Astrocyte (in vitro differentiated cells and primary cell): Measurements from ENCODE around the gene LSM11. TPM values are rescaled to one million over a fixed set of nuclear protein-coding genes. Genes with fewer than 3 reads are reported as not detected.

ENCODE experiments used
- DNase-seq: peaks from one replicate; pipeline ENCODE4 v3.0.0-alpha.2; 2010; ENCODE audit warnings: low read depth
- FAIRE-seq: peaks from 2 replicates; lab custom pipeline; 2011; peaks lifted over from hg19 to GRCh38; lab: Jason Lieb, UNC
- H2AFZ ChIP-seq: 2 replicates; pipeline ENCODE4 v1.6.0; 2012; ENCODE audit warnings: low read depth, low read length, inconsistent platforms
- H3K27ac ChIP-seq: 2 replicates; pipeline ENCODE4 v1.5.1; 2011; ENCODE audit warnings: low read depth, low read length, inconsistent platforms
- H3K27me3 ChIP-seq: 2 replicates; pipeline ENCODE4 v1.6.0; 2011; ENCODE audit warnings: low read length, inconsistent platforms; ENCODE audit not compliant: insufficient read depth
- H3K36me3 ChIP-seq: 2 replicates; pipeline ENCODE4 v1.5.1; 2011; ENCODE audit warnings: low read length, inconsistent platforms; ENCODE audit not compliant: insufficient read depth
- H3K4me1 ChIP-seq: 2 replicates; pipeline ENCODE4 v1.5.1; 2011; ENCODE audit warnings: low read length, inconsistent platforms; ENCODE audit not compliant: insufficient read depth
- H3K4me2 ChIP-seq: 2 replicates; pipeline ENCODE4 v1.6.0; 2012; ENCODE audit warnings: low read length, inconsistent platforms
- H3K4me3 ChIP-seq: 2 replicates; pipeline ENCODE4 v1.5.1; 2011; ENCODE audit warnings: low read depth, mild to moderate bottlenecking, low read length, inconsistent platforms; ENCODE audit not compliant: insufficient read depth
- H3K79me2 ChIP-seq: 2 replicates; pipeline ENCODE4 v1.6.0; 2012; ENCODE audit warnings: mild to moderate bottlenecking, low read length, inconsistent platforms; ENCODE audit not compliant: insufficient read depth
- H3K9ac ChIP-seq: 2 replicates; pipeline ENCODE4 v1.6.0; 2012; ENCODE audit warnings: mild to moderate bottlenecking, low read length, inconsistent platforms
- H3K9me3 ChIP-seq: 2 replicates; pipeline ENCODE4 v1.5.1; 2012; ENCODE audit warnings: low read depth, mild to moderate bottlenecking, low read length, inconsistent platforms; ENCODE audit not compliant: insufficient read depth
- H4K20me1 ChIP-seq: 2 replicates; pipeline ENCODE4 v1.6.0; 2012; ENCODE audit warnings: low read length, inconsistent platforms; ENCODE audit not compliant: insufficient read depth
- H3K27ac Mint-ChIP-seq: one replicate; pipeline ENCODE4 v1.8.0; 2021; ENCODE audit warnings: mild to moderate bottlenecking, mixed read lengths; ENCODE audit not compliant: unreplicated experiment
- H3K27me3 Mint-ChIP-seq: one replicate; pipeline ENCODE4 v1.8.0; 2021; ENCODE audit warnings: low read depth, mixed read lengths; ENCODE audit not compliant: unreplicated experiment
- H3K36me3 Mint-ChIP-seq: one replicate; pipeline ENCODE4 v1.8.0; 2021; ENCODE audit warnings: low read depth, mixed read lengths; ENCODE audit not compliant: unreplicated experiment
- H3K4me1 Mint-ChIP-seq: one replicate; pipeline ENCODE4 v1.8.0; 2021; ENCODE audit warnings: low read depth, mixed read lengths; ENCODE audit not compliant: unreplicated experiment
- H3K4me3 Mint-ChIP-seq: one replicate; pipeline ENCODE4 v1.8.0; 2021; ENCODE audit warnings: mild to moderate bottlenecking, moderate library complexity, mixed read lengths; ENCODE audit not compliant: unreplicated experiment
- H3K9me3 Mint-ChIP-seq: one replicate; pipeline ENCODE4 v1.8.0; 2021; ENCODE audit warnings: mild to moderate bottlenecking, mixed read lengths; ENCODE audit not compliant: unreplicated experiment
- EZH2 ChIP-seq: IDR thresholded peaks from 2 replicates; pipeline ENCODE4 v1.6.1; 2012; ENCODE audit warnings: mild to moderate bottlenecking, low read length, inconsistent platforms; ENCODE audit not compliant: insufficient read depth
- total RNA-seq: library from RNA; stranded (reverse); gene quantifications from 2 replicates; pipeline ENCODE4 v1.2.1, GENCODE V29; 2021
- TF ChIP-seq, protein P1 (sequence below): IDR thresholded peaks from 2 replicates; pipeline ENCODE4 v1.5.1; 2011; ENCODE audit warnings: low read depth, mild to moderate bottlenecking, inconsistent platforms, low read length, moderate library complexity; ENCODE audit not compliant: insufficient read depth

LSM11 gene
- total RNA-seq, 1 donor from 2014 or later = 4.7 TPM

DNA sequence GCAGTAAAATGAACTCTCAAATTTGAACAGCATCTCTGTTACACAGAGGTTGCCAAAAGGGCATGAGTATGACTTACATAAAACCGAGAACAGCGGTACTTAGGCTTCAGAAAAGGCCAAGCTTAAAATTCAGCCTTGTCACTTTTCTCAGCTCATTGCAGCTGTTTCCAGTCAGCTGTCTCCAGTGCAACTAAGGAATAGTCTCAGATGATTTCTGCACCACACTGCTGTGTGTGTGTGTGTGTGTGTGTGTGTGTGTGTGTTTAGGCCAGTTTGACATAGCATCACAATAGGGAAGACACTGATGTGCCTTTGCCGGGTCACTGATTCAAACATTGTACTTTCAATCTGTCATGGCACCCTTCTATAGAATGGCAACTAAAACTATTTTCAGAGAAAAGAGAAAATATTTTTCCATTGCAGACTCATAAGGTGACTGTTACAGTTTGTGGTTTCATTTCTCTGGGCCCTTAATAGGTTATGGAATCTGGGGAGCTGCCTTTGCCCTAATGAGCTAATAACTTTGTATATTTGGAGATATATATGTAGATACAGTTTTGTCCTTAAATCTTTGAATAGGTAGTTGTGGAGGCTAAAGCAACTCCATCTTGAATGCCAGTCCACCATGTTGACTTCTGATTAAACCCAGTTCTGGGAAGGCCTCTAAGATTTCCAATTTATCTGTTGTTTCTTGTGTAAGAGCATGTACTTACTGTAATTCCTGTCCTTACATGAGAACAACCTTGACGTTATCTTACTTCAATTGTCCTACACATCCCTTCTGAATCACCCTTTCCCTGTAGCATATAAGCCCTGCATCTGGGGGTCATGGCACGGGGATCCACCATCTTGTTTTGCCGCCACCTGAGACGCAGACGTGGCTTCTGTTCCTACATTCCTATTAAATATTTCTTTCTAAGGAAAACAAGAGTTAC is 4.5 kb downstream of the LSM11 start:
- peaks cover 33% of the 10 kb centered on the region for H3K4me1 ChIP-seq
- Mint-ChIP-seq H3K9me3 (no peaks in the 10 kb centered on the region), H3K27ac (peak overlapping the region; percentile 84), H3K4me3 (no peak overlapping the region), H3K27me3 (no peaks in the 10 kb centered on the region), H3K36me3 (no peaks in the 10 kb centered on the region), H3K4me1 (peaks cover 27% of the 10 kb centered on the region)
- H4K20me1 ChIP-seq = no peaks in the 10 kb centered on the region
- H2AFZ ChIP-seq = no peak overlapping the region
- DNase-seq (no peak), FAIRE-seq (no peak)
- TF ChIP-seq, protein P1, sequence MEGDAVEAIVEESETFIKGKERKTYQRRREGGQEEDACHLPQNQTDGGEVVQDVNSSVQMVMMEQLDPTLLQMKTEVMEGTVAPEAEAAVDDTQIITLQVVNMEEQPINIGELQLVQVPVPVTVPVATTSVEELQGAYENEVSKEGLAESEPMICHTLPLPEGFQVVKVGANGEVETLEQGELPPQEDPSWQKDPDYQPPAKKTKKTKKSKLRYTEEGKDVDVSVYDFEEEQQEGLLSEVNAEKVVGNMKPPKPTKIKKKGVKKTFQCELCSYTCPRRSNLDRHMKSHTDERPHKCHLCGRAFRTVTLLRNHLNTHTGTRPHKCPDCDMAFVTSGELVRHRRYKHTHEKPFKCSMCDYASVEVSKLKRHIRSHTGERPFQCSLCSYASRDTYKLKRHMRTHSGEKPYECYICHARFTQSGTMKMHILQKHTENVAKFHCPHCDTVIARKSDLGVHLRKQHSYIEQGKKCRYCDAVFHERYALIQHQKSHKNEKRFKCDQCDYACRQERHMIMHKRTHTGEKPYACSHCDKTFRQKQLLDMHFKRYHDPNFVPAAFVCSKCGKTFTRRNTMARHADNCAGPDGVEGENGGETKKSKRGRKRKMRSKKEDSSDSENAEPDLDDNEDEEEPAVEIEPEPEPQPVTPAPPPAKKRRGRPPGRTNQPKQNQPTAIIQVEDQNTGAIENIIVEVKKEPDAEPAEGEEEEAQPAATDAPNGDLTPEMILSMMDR = no peak
- TF ChIP-seq EZH2 = no peak
- H3K27ac ChIP-seq = peak overlapping the region; percentile 78
- H3K36me3 ChIP-seq = no peaks in the 10 kb centered on the region
- H3K79me2 ChIP-seq = peaks cover 51% of the 10 kb centered on the region
- H3K9me3 ChIP-seq = no peaks in the 10 kb centered on the region
- H3K27me3 ChIP-seq = no peaks in the 10 kb centered on the region
- peak overlapping the region; percentile 57 for H3K4me2 ChIP-seq
- no peak overlapping the region for H3K4me3 ChIP-seq
- peak overlapping the region; percentile 22 for H3K9ac ChIP-seq

DNA sequence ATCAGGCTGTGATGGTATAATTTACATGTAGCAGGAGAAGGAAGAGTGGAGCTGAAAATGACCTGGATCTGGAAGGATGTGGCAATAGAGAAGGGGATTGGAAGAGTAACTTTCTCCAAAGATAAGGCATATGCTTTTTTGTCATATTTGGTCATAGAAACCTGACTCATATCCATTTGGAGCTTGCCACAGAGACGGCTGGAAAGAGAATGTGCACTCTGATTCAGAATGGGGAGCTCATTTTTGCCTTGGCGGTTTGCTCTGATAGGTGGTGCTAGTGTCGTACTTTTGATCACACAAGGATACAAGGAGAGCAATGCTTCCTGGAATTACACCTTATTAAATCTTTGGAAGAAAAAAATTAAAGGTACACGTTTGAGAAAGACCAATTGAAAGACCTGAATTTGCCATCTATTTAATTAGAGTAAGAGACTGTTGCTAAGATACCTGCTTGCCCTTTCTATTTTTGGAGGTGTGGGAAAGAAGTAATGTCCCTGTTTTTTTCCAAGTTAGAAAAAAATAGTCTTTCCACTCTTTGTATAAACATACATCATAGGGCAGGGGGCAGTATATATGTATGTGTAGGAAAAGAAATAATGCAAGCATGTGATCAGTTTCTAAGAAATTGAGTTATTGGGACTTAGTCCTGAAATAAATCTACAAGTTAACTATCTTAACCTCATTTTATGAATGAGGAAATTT is 5.4 kb downstream of the LSM11 start:
- no peaks in the 10 kb centered on the region for H4K20me1 ChIP-seq
- H2AFZ ChIP-seq = no peak overlapping the region
- Mint-ChIP-seq H3K4me1 (peaks cover 27% of the 10 kb centered on the region), H3K36me3 (no peaks in the 10 kb centered on the region), H3K9me3 (no peaks in the 10 kb centered on the region), H3K27me3 (no peaks in the 10 kb centered on the region), H3K4me3 (no peak overlapping the region), H3K27ac (peak overlapping the region; percentile 84)
- H3K9me3 ChIP-seq = no peaks in the 10 kb centered on the region
- TF ChIP-seq, protein P1 = peak; percentile 26
- no peak for TF ChIP-seq EZH2
- H3K4me2 ChIP-seq = peak overlapping the region; percentile 57
- H3K27me3 ChIP-seq = no peaks in the 10 kb centered on the region
- no peak overlapping the region for H3K4me3 ChIP-seq
- H3K27ac ChIP-seq = peak overlapping the region; percentile 78
- FAIRE-seq = no peak
- peaks cover 5% of the 10 kb centered on the region for H3K36me3 ChIP-seq
- H3K9ac ChIP-seq = peak overlapping the region; percentile 22
- H3K79me2 ChIP-seq = peaks cover 51% of the 10 kb centered on the region
- H3K4me1 ChIP-seq = peaks cover 33% of the 10 kb centered on the region
- peak; percentile 90 for DNase-seq
